ENCODE results near the gene CEP44.
A peak's percentile ranks its signal among the peaks of the same experiment; 100 is the strongest.
"Not testable (repeated sequence)": the region's sequence is repeated elsewhere in the genome, so short reads cannot be mapped to it uniquely, and the experiment has no call there.

Gene CEP44

DNA sequence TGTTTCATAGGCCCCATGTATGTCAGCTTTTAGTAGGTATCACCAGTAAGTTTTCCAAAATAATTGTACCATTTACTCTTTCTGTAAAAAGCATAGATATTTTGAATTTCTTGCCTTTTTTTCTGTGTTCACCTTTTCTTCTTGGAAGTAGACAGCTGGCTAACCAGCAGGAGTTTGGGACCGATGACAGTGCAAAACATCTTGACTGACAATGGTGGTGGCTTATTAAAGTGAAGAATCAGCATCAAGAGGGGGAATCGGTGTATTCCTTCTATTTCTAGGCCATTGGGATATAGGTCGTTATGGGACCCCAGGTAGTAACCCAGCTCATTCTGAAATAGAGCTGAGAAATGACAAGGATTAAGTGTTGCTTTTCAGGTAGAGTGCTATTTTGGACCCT is 3.2 kb downstream of the CEP44 start:
- Mint-ChIP-seq H3K9me3 (no peaks in the 10 kb centered on the region), H3K4me3 (no peak overlapping the region), H3K4me1 (peaks cover 18 to 33% of the 10 kb centered on the region in 2 donors), H3K27ac (no peak overlapping the region), H3K27me3 (no peaks in the 10 kb centered on the region), H3K36me3 (peaks cover 2 to 19% of the 10 kb centered on the region in 2 donors)
- no peak for DNase-seq
- no peak for ATAC-seq (replicated peaks)

DNA sequence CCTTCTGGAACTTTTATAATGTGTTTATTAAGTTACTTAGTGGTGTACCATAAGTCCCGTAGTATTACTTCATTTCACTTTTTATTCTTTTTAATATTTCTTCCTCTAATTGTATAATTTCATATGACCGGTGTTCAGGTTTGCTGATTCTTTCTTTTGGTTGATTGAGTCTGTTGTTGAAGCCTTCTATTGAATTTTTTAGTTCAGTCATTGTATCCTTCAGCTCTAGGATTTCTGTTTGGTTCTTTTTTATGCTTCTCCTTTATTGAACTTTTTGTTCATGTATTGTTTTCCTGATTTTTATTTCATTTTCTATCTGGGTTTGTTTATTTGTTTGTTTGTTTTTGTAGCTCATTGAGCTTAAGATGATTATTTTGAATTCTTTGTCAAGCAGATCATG is 8.8 kb downstream of the CEP44 start:
- H3K4me3 Mint-ChIP-seq = no peak overlapping the region
- H3K4me1 Mint-ChIP-seq = peaks cover 4 to 17% of the 10 kb centered on the region in 2 donors
- H3K36me3 Mint-ChIP-seq = peaks cover 22 to 41% of the 10 kb centered on the region in 2 donors
- DNase-seq (no peak), ATAC-seq (replicated peaks) (no peak)
- no peak overlapping the region for H3K27ac Mint-ChIP-seq
- H3K27me3 Mint-ChIP-seq = no peaks in the 10 kb centered on the region
- H3K9me3 Mint-ChIP-seq = peaks cover 6 to 8% of the 10 kb centered on the region in 2 donors

DNA sequence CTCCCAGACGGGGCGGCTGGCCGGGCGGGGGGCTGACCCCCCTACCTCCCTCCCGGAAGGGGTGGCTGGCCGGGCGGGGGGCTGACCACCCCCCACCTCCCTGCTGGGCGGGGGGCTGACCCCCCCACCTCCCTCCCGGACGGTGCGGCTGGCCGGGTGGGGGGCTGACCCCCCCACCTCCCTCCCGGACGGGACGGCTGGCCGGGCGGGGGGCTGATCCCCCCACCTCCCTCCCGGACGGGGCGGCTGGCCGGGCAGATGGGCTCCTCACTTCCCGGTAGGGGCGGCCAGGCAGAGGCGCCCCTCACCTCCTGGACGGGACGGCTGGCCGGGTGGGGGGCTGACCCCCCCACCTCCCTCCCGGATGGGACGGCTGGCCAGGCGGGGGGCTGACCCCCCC is 10.9 kb downstream of the CEP44 start:
- H3K4me1 Mint-ChIP-seq = peaks cover 4 to 14% of the 10 kb centered on the region in 2 donors
- H3K27me3 Mint-ChIP-seq; DNase-seq; H3K9me3 Mint-ChIP-seq; H3K4me3 Mint-ChIP-seq; ATAC-seq (replicated peaks); H3K27ac Mint-ChIP-seq: not testable (repeated sequence)
- peaks cover 27 to 45% of the 10 kb centered on the region in 2 donors for H3K36me3 Mint-ChIP-seq

DNA sequence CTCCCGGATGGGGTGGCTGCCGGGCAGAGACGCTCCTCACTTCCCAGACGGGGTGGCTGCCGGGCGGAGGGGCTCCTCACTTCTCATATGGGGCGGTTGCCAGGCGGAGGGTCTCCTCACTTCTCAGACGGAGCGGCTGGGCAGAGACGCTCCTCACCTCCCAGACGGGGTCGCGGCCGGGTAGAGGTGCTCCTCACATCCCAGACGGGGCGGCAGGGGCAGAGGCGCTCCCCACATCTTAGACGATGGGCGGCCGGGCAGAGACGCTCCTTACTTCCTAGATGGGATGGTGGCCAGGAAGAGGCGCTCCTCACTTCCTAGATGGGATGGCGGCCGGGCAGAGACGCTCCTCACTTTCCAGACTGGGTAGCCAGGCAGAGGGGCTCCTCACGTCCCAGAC is 11.4 kb downstream of the CEP44 start:
- ATAC-seq (replicated peaks); H3K4me3 Mint-ChIP-seq; H3K27ac Mint-ChIP-seq; H3K9me3 Mint-ChIP-seq; H3K27me3 Mint-ChIP-seq; DNase-seq: not testable (repeated sequence)
- Mint-ChIP-seq H3K4me1 (peaks cover 4 to 12% of the 10 kb centered on the region in 2 donors), H3K36me3 (peaks cover 31 to 49% of the 10 kb centered on the region in 2 donors)

DNA sequence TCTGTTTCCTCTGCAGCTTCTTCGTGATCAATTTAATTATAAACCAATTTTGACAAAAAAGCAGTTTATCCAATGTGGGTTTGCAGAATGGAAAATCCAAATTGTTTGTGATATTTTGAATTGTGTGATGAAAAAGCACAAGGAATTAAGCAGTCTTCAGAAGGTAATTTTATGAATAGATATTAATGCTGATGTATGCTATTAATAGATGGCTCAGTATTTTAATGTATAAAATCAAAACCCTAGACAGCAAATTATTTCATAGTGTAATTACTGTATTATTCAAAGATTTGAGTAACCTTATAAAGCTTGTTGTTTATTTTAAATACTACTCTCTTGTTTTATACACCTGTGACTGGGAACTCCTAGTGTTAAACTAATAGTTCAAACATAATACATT is 20.0 kb downstream of the CEP44 start:
- H3K27me3 Mint-ChIP-seq = no peaks in the 10 kb centered on the region
- no peak overlapping the region for H3K27ac Mint-ChIP-seq
- ATAC-seq (replicated peaks) = no peak

DNA sequence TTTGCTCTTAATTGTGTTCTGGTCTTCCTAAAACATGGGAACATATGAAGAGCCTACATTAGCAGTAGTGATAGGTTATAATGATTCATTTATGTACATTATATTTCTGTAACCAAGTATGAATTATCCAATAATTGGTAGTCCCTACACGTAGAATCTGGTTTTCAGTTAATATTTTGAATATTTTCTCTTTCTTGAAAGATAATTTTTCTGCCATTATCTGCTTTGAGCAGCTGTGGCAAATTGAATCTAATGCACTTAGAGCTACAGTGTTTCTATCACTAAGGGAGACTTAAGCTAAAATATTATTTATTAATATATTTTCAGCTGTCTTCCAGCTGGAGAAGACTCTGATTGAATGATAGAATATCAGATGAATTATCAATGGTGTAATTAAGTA is 21.0 kb downstream of the CEP44 start:
- Mint-ChIP-seq H3K27me3 (no peaks in the 10 kb centered on the region), H3K27ac (no peak overlapping the region), H3K4me1 (no peaks in the 10 kb centered on the region), H3K9me3 (no peaks in the 10 kb centered on the region), H3K36me3 (peaks cover 28 to 41% of the 10 kb centered on the region in 2 donors), H3K4me3 (no peak overlapping the region)
- no peak for DNase-seq
- no peak for ATAC-seq (replicated peaks)

More for the DNA sequence above, 20.0 kb downstream of the CEP44 start:
- DNase-seq = no peak
- Mint-ChIP-seq H3K4me3 (no peak overlapping the region), H3K4me1 (no peaks in the 10 kb centered on the region), H3K9me3 (no peaks in the 10 kb centered on the region), H3K36me3 (peaks cover 29 to 39% of the 10 kb centered on the region in 2 donors)

DNA sequence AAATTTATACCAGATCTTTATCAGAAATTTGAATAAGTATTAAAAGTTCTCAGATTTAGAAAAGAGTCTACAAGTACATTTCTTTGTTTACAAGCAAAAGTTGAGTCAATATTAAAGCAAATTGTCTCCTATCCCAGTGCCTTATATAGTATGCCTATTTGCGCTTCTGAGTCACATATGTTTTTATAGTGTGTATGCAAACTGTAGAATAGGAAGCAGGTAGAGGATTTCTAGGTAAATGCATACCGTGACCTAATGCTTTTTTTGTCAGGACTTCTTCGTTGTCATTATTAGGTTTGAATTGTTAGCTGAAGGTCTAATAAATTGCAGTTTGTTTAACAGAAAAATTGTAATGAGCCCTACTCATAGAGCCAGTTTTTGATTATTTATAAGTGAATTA is 22.2 kb downstream of the CEP44 start:
- no peaks in the 10 kb centered on the region for H3K27me3 Mint-ChIP-seq
- DNase-seq (no peak), ATAC-seq (replicated peaks) (no peak)
- H3K4me3 Mint-ChIP-seq = no peak overlapping the region
- peaks cover 20 to 31% of the 10 kb centered on the region in 2 donors for H3K36me3 Mint-ChIP-seq
- no peaks in the 10 kb centered on the region for H3K4me1 Mint-ChIP-seq
- H3K27ac Mint-ChIP-seq = no peak overlapping the region
- H3K9me3 Mint-ChIP-seq = no peaks in the 10 kb centered on the region

DNA sequence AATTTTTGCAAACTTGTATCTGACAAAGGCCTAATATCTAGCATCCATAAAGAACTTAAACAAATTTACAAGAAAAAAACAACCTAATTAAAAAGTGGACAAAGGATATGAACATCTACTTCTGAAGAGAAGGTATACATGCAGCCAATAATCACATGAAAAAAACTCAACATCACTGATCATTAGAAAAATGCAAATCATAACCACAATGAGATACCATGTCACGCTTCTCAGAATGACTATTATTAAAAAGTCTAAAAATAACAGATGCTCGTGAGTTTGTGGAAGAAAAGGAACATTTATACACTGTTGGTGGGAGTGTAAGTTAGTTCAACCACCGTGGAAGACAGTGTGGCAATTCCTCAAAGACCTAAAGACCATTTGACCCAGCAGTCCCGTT is 24.0 kb downstream of the CEP44 start:
- no peak for ATAC-seq (replicated peaks)

DNA sequence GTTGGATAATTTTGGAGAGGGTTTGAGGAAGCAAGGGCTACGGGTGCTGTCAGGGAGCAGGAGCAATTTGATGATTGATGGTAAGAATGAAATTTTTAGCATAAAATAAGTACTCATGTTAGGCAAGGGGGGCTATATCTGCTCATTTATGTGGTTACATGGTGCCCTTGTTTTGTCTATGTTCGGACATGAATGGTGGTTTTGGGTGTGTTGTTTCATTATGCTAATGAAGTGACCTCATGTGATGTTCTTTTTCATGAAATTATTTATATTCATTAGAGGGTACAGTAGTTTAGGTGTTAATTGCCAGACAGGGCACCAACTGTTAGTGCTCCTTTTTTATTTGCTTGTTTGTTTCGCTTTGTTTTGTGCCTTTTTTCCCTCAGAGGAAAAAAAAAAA is 29.3 kb downstream of the CEP44 start:
- no peak overlapping the region for H3K4me3 Mint-ChIP-seq

More for the DNA sequence above, 24.0 kb downstream of the CEP44 start:
- H3K27me3 Mint-ChIP-seq = no peaks in the 10 kb centered on the region
- no peak for DNase-seq
- no peak overlapping the region for H3K4me3 Mint-ChIP-seq
- no peaks in the 10 kb centered on the region for H3K4me1 Mint-ChIP-seq
- no peaks in the 10 kb centered on the region for H3K9me3 Mint-ChIP-seq
- no peak overlapping the region for H3K27ac Mint-ChIP-seq
- peaks cover 17 to 26% of the 10 kb centered on the region in 2 donors for H3K36me3 Mint-ChIP-seq

DNA sequence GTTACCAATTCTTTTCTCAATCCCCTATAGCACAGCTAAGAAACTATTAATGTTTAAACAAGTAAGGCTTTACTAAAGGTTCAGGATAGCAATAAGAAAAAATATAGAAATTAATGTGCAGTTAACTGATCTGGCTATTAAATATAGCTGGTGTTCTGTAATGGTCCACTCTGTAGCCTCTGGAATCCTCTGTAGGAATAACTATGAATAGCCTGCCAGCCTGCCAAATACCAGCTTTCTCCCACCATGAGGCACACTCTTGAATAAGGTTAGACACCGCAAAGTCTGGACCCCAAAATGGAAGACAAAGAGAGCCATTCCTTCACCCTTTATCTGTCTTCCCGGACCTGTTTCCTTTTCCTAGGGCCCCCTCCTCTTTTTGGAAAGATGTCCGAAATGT is 30.6 kb downstream of the CEP44 start:
- H3K27ac Mint-ChIP-seq = no peak overlapping the region
- no peaks in the 10 kb centered on the region for H3K27me3 Mint-ChIP-seq
- peaks cover 11 to 15% of the 10 kb centered on the region in 2 donors for H3K36me3 Mint-ChIP-seq
- no peak for DNase-seq
- H3K9me3 Mint-ChIP-seq = no peaks in the 10 kb centered on the region
- no peak overlapping the region for H3K4me3 Mint-ChIP-seq
- peaks cover 0 to 1% of the 10 kb centered on the region in 2 donors for H3K4me1 Mint-ChIP-seq
- no peak for ATAC-seq (replicated peaks)

More for the DNA sequence above, 29.3 kb downstream of the CEP44 start:
- no peak for ATAC-seq (replicated peaks)
- H3K9me3 Mint-ChIP-seq = no peaks in the 10 kb centered on the region
- no peak overlapping the region for H3K27ac Mint-ChIP-seq
- peaks cover 0 to 1% of the 10 kb centered on the region in 2 donors for H3K4me1 Mint-ChIP-seq
- DNase-seq = no peak
- H3K36me3 Mint-ChIP-seq = peaks cover 13 to 23% of the 10 kb centered on the region in 2 donors
- no peaks in the 10 kb centered on the region for H3K27me3 Mint-ChIP-seq

DNA sequence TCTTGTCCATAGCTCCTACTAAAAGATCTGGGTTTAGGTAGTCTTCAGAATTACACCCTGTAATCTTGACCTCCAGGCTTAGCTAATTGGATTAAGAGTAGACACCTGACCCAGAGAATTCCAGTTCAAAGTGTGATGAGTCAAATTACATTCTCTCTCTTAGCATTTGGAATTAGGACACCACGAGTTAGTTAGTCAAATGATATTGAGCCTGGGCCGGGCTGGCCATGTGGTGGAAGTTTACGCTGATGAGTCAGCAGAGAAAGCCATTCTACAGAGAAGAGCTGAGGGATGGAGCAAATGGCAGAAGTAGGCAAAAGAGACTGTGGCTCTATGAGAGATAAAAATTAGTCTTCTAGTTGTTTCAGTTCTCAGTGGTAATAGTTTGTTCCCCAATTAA is 31.1 kb downstream of the CEP44 start:
- peak overlapping the region; percentile 44 for H3K27ac Mint-ChIP-seq
- ATAC-seq (replicated peaks) (no peak), DNase-seq (no peak)
- no peaks in the 10 kb centered on the region for H3K9me3 Mint-ChIP-seq
- H3K4me1 Mint-ChIP-seq = peaks cover 0 to 1% of the 10 kb centered on the region in 2 donors
- H3K36me3 Mint-ChIP-seq = peaks cover 11 to 14% of the 10 kb centered on the region in 2 donors
- H3K27me3 Mint-ChIP-seq = no peaks in the 10 kb centered on the region
- H3K4me3 Mint-ChIP-seq = no peak overlapping the region

DNA sequence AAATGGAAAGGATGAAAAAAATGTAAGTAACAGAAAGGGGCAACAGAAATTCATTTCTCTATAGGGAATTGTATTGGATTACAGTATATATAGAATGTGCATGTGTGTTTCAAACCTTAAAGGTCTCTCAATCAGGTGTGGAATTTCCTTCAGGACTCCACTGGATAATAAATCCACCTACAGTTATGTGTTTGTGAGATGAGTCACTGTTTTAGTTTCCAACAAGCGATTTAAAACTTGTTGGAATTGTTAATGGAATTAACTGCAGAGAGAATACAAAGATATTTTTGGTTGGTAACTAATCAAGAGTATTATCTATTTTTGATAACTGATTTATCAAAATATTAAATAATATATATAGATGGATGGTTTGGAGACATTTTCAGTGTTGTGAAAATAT is 32.8 kb downstream of the CEP44 start:
- H3K36me3 Mint-ChIP-seq = peaks cover 11 to 14% of the 10 kb centered on the region in 2 donors
- H3K27me3 Mint-ChIP-seq = no peaks in the 10 kb centered on the region
- ATAC-seq (replicated peaks) (no peak), DNase-seq (no peak)
- peaks cover 0 to 1% of the 10 kb centered on the region in 2 donors for H3K4me1 Mint-ChIP-seq
- no peak overlapping the region for H3K27ac Mint-ChIP-seq
- H3K4me3 Mint-ChIP-seq = no peak overlapping the region
- H3K9me3 Mint-ChIP-seq = no peaks in the 10 kb centered on the region

DNA sequence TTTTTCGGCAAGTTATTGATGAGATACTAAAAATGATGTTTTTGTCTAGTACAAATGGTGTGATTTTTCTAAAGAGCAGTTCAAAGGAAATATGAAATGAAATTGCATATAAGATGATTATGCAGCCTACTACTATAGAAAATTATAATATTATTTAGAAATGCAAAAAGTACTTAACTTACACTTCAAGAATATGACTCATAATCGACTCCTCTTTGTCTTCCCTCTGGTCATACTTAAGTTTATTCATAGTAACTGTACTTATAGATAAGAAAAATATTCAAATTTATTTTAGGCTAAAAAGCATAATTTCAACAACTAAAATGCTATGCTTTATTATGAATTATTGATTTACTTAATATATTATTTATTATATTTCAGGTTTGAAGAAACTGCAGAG is 33.2 kb downstream of the CEP44 start:
- Mint-ChIP-seq H3K36me3 (peaks cover 11 to 14% of the 10 kb centered on the region in 2 donors), H3K27me3 (no peaks in the 10 kb centered on the region), H3K9me3 (no peaks in the 10 kb centered on the region), H3K4me1 (peaks cover 0 to 1% of the 10 kb centered on the region in 2 donors), H3K4me3 (no peak overlapping the region), H3K27ac (no peak overlapping the region)
- DNase-seq (no peak), ATAC-seq (replicated peaks) (no peak)

DNA sequence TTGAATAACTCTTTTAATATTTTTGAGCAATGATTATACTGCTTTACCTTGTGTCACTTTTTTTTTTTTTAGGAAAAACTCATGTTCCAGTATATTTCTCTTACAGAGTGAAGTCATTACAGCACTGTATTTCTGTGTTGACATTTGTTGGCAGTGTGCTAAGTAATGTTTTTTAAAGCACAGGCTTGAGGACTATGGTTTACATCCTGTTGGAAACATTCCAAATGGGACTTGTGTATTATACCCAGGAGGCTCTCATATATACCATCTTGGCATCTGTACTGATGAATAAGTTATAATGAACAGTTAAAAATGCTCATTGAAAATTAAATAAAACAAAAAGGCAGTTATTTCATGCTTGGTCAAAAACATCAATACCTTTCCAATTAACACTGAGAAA is 33.8 kb downstream of the CEP44 start:
- Mint-ChIP-seq H3K4me1 (peaks cover 0 to 1% of the 10 kb centered on the region in 2 donors), H3K36me3 (peaks cover 11 to 14% of the 10 kb centered on the region in 2 donors), H3K27me3 (no peaks in the 10 kb centered on the region), H3K9me3 (no peaks in the 10 kb centered on the region), H3K27ac (no peak overlapping the region), H3K4me3 (no peak overlapping the region)
- no peak for ATAC-seq (replicated peaks)
- no peak for DNase-seq

DNA sequence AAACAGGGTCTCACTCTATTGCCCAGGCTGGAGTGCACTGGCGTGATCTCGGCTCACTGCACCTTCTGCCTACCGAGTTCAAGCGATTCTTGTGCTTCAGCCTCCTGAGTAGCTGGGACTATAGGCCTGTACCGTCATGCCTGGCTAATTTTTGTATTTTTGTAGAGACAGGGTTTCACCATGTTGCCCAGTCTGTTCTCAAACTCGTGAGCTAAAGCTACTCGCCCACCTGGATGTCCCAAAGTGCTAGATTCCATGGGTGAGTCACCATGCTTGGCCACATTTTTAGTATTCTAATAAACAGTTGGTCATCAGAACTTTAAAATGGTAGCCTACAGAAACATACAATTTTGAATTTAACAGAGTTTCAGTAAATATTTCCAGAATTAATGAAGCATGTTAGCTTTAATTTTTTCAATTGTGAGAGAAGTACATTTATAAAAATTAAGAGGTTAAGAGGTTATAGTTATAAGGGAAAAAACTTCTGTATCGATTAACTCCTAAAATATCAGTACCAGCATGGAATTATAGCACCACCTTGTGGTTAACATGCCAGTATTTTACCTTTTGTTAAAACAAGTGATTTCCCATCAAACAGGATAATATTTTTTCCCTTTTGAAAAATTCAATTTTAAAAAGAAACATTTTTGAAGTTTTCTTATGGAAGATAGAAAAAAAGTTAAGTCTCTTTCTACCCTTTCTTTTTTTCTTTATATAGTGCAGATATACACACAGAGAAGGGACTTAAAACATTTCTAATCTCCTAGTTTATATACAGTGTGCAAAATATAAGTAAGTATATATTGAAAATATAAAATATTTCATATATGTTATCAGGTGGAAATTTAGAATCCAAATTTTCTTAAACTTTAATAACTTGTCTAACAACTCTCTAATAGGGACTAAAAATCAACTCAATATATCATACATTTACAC is 35.4 kb downstream of the CEP44 start:
- no peaks in the 10 kb centered on the region for H3K27me3 Mint-ChIP-seq
- no peaks in the 10 kb centered on the region for H3K9me3 Mint-ChIP-seq
- DNase-seq = no peak

More for the DNA sequence above, 35.4 kb downstream of the CEP44 start:
- H3K27ac Mint-ChIP-seq = no peak overlapping the region
- H3K4me1 Mint-ChIP-seq = peaks cover 0 to 1% of the 10 kb centered on the region in 2 donors
- no peak overlapping the region for H3K4me3 Mint-ChIP-seq
- H3K36me3 Mint-ChIP-seq = peaks cover 3 to 6% of the 10 kb centered on the region in 2 donors
- ATAC-seq (replicated peaks) = no peak
